H1 (cell line): ENCODE data around the gene RPGRIP1. TPM values are rescaled to one million over a fixed set of nuclear protein-coding genes. Genes with fewer than 3 reads are reported as not detected.
A peak's percentile ranks its signal among the peaks of the same experiment; 100 is the strongest.

Experiments
- CTCF ChIA-PET: fragments of 300-600 bp; sonication (Branson Sonifier 250); formaldehyde crosslinking; loops from one replicate; lab custom pipeline; 2021; ENCODE audit not compliant: partially characterized antibody; lab: Charles Lee
- POLR2A ChIA-PET: fragments of 300-600 bp; sonication (Branson Sonifier 250); formaldehyde crosslinking; loops from one replicate; lab custom pipeline; 2021; ENCODE audit warnings: inconsistent platforms; ENCODE audit not compliant: partially characterized antibody; lab: Charles Lee
- DNase-seq, 2 experiments: peaks; one replicate each; pipeline versions ENCODE4 v3.0.0 to v3.0.0-alpha.2; 2010 to 2022; ENCODE audit warnings: low spot score in 2 of 2, low read depth in 1 of 2, mixed read lengths in 1 of 2
- FAIRE-seq: peaks from 2 replicates; lab custom pipeline; 2011; peaks lifted over from hg19 to GRCh38; lab: Jason Lieb, UNC
- H2AFZ ChIP-seq: 2 replicates; pipeline ENCODE4 v1.8.1; 2012; ENCODE audit warnings: low read length, inconsistent platforms
- H2AK5ac ChIP-seq: 2 replicates; pipeline ENCODE4 v1.6.1; 2013; ENCODE audit warnings: low read depth, low read length
- H2BK120ac ChIP-seq: replicated peaks from 2 replicates; pipeline ENCODE3; 2013; ENCODE audit warnings: low read depth, low read length, inconsistent platforms
- H2BK12ac ChIP-seq: 2 replicates; pipeline ENCODE4 v1.6.1; 2013; ENCODE audit warnings: low read depth, low read length
- H2BK15ac ChIP-seq: 2 replicates; pipeline ENCODE4 v1.6.1; 2013; ENCODE audit warnings: low read length
- H2BK20ac ChIP-seq: 2 replicates; pipeline ENCODE4 v1.6.1; 2013; ENCODE audit warnings: low read length
- H2BK5ac ChIP-seq: 2 replicates; pipeline ENCODE4 v1.6.1; 2013; ENCODE audit warnings: low read depth, low read length
- H3K14ac ChIP-seq: 2 replicates; pipeline ENCODE4 v1.6.1; 2013; ENCODE audit warnings: inconsistent platforms; ENCODE audit not compliant: insufficient read length
- H3K18ac ChIP-seq: 2 replicates; pipeline ENCODE4 v1.6.1; 2013; ENCODE audit warnings: low read length; ENCODE audit errors: extremely low read depth
- H3K23ac ChIP-seq: 2 replicates; pipeline ENCODE4 v1.6.1; 2013; ENCODE audit warnings: inconsistent platforms; ENCODE audit not compliant: insufficient read length
- H3K23me2 ChIP-seq: 2 replicates; pipeline ENCODE4 v1.6.1; 2013; ENCODE audit warnings: low read depth, low read length
- H3K27ac ChIP-seq: 2 replicates; pipeline ENCODE4 v1.6.1; 2011; ENCODE audit warnings: low read depth, low read length, inconsistent platforms
- H3K27me3 ChIP-seq, 4 experiments: replicated peaks in 1 of 4; 1 replicate in 1 of 4; 2 replicates in 3 of 4; pipeline versions ENCODE4 v1.6.1 to v1.8.1; 2011 to 2013; ENCODE audit warnings: low read length in 3 of 4, mild to moderate bottlenecking in 3 of 4, inconsistent platforms in 2 of 4, mixed read lengths in 2 of 4, moderate library complexity in 1 of 4; ENCODE audit not compliant: control insufficient read depth in 3 of 4, insufficient read depth in 3 of 4; ENCODE audit errors: extremely low read depth in 1 of 4
- H3K36me3 ChIP-seq, 4 experiments: 2 replicates each; pipeline versions ENCODE4 v1.6.1 to v1.8.1; 2011 to 2013; ENCODE audit warnings: mild to moderate bottlenecking in 4 of 4, low read length in 3 of 4, moderate library complexity in 2 of 4, control low read depth in 1 of 4, inconsistent platforms in 1 of 4; ENCODE audit not compliant: insufficient read depth in 4 of 4, control insufficient read depth in 2 of 4
- H3K4ac ChIP-seq: replicated peaks from 2 replicates; pipeline ENCODE3; 2013; ENCODE audit warnings: low read length, low read depth, mixed read lengths, inconsistent platforms; ENCODE audit not compliant: insufficient read length
- H3K4me1 ChIP-seq, 4 experiments: replicated peaks in 1 of 4; 1 replicate in 1 of 4; 2 replicates in 3 of 4; pipeline versions ENCODE4 v1.6.1 to v1.8.1; 2011 to 2013; ENCODE audit warnings: low read length in 3 of 4, inconsistent platforms in 2 of 4, mixed read lengths in 1 of 4; ENCODE audit not compliant: insufficient read depth in 4 of 4, control insufficient read depth in 3 of 4
- H3K4me2 ChIP-seq, 2 experiments: 2 replicates each; pipeline versions ENCODE4 v1.6.1 to v1.8.1; 2011 to 2013; ENCODE audit warnings: low read depth in 2 of 2, low read length in 2 of 2, control low read depth in 1 of 2, inconsistent platforms in 1 of 2, mild to moderate bottlenecking in 1 of 2; ENCODE audit not compliant: insufficient read depth in 1 of 2
- H3K4me3 ChIP-seq, 4 experiments: fragments of 200-600, 300-600 bp in 1 of 4; sonication (generic), shearing (Covaris generic), sonication (Bioruptor Twin) in 1 of 4; 2 replicates each; pipeline versions ENCODE4 v1.5.1 to v1.8.1; 2011 to 2016; ENCODE audit warnings: low read length in 4 of 4, low read depth in 3 of 4, control low read depth in 2 of 4, inconsistent platforms in 2 of 4, mild to moderate bottlenecking in 2 of 4, mixed read lengths in 1 of 4, moderate library complexity in 1 of 4; ENCODE audit not compliant: insufficient read depth in 2 of 4; ENCODE audit errors: extremely low read depth in 1 of 4
- H3K56ac ChIP-seq: replicated peaks from 2 replicates; pipeline ENCODE3; 2013; ENCODE audit warnings: low read depth, mild to moderate bottlenecking, mixed read lengths, low read length, inconsistent platforms; ENCODE audit not compliant: insufficient read length
- H3K79me1 ChIP-seq: 2 replicates; pipeline ENCODE4 v1.6.1; 2013; ENCODE audit warnings: low read depth, low read length, control low read depth
- H3K79me2 ChIP-seq, 2 experiments: 2 replicates each; pipeline versions ENCODE4 v1.6.1 to v1.8.1; 2012 to 2013; ENCODE audit warnings: low read length in 2 of 2, mild to moderate bottlenecking in 2 of 2, inconsistent platforms in 1 of 2; ENCODE audit not compliant: insufficient read depth in 2 of 2, control insufficient read depth in 1 of 2
- H3K9ac ChIP-seq, 4 experiments: replicated peaks in 1 of 4; 1 replicate in 1 of 4; 2 replicates in 3 of 4; pipeline versions ENCODE4 v1.6.1 to v1.8.1; 2011 to 2013; ENCODE audit warnings: low read depth in 3 of 4, low read length in 3 of 4, control low read depth in 2 of 4, mild to moderate bottlenecking in 2 of 4, moderate library complexity in 2 of 4, inconsistent platforms in 1 of 4; ENCODE audit errors: extremely low read depth in 1 of 4
- H3K9me3 ChIP-seq, 2 experiments: 2 replicates each; pipeline versions ENCODE4 v1.6.1 to v1.8.1; 2012 to 2013; ENCODE audit warnings: mild to moderate bottlenecking in 2 of 2, moderate library complexity in 2 of 2, control low read depth in 1 of 2, inconsistent platforms in 1 of 2, low read depth in 1 of 2, low read length in 1 of 2, mixed read lengths in 1 of 2; ENCODE audit not compliant: insufficient read depth in 2 of 2
- H4K20me1 ChIP-seq, 2 experiments: replicated peaks in 1 of 2; 2 replicates each; pipeline versions ENCODE3 to v1.8.1; 2011 to 2013; ENCODE audit warnings: inconsistent platforms in 2 of 2, low read length in 2 of 2, mild to moderate bottlenecking in 1 of 2; ENCODE audit not compliant: insufficient read depth in 2 of 2, control insufficient read depth in 1 of 2
- H4K5ac ChIP-seq: 2 replicates; pipeline ENCODE4 v1.6.1; 2013; ENCODE audit warnings: low read length, low read depth, mixed read lengths, inconsistent platforms; ENCODE audit not compliant: insufficient read length
- H4K8ac ChIP-seq: 2 replicates; pipeline ENCODE4 v1.8.0; 2013; ENCODE audit warnings: mild to moderate bottlenecking, moderate library complexity, low read length, inconsistent platforms; ENCODE audit not compliant: insufficient read depth; ENCODE audit errors: extremely low read depth
- H4K91ac ChIP-seq: replicated peaks from 2 replicates; pipeline ENCODE3; 2013; ENCODE audit warnings: low read length, mixed read lengths, inconsistent platforms; ENCODE audit not compliant: insufficient read length
- WGBS, 2 experiments: shearing (Covaris generic) in 1 of 2; methylation state at CpG; one replicate each; pipeline versions ENCODE4 v1.1.6 to v1.1.7; 2013 to 2015; ENCODE audit warnings: low lambda C conversion rate in 2 of 2, mixed read lengths in 2 of 2, inconsistent platforms in 1 of 2, low coverage in 1 of 2, missing lambda C conversion rate in 1 of 2; ENCODE audit not compliant: insufficient replicate concordance in 2 of 2, insufficient coverage in 1 of 2, insufficient read length in 1 of 2; ENCODE audit errors: extremely low coverage in 1 of 2, missing lambda C conversion rate in 1 of 2; 5-methylcytosine and 5-hydroxymethylcytosine counted together
- polyA plus RNA-seq, 7 experiments: library from polyadenylated mRNA; depleted of rRNA in 3 of 7; stranded (reverse) in 5 of 7; unstranded in 2 of 7; fragments of >200 nt in 5 of 7; fragments of 200-250 nt in 2 of 7; gene quantifications; 1 replicate in 5 of 7; 2 replicates in 1 of 7; 4 replicates in 1 of 7; pipeline versions ENCODE4 v1.2.1 to v1.2.3, GENCODE V29; 2011 to 2013; ENCODE audit warnings: missing spikeins in 2 of 7, mixed read lengths in 2 of 7
- total RNA-seq: library from RNA; stranded (reverse); fragmentation: NEBNext Ultra II Directional; extraction: Animal tissue kit (Norgen Biotek cat#: 25700); gene quantifications from 2 replicates; pipeline ENCODE4 v1.2.1, GENCODE V29; 2021

The RPGRIP1 gene
- total and polyA plus RNA-seq, 2 of the 8 experiments (the other 6 are each of a cell fraction or from before 2014, with no cell fraction given): 0.36 to 0.65 TPM

- no peak overlapping the region for H3K23ac ChIP-seq
- H3K14ac ChIP-seq: no peak overlapping the region
- no peak overlapping the region for H2BK15ac ChIP-seq
- H3K18ac ChIP-seq: no peak overlapping the region
- peak overlapping the region; percentile 7 to 49; a peak in 3 of 4 replicates for H3K4me2 ChIP-seq
- no peak overlapping the region for H3K27ac ChIP-seq
- no peaks in the 10 kb centered on the region for H3K27me3 ChIP-seq
- peak overlapping the region in 1 of 4 experiments; percentile 56; a peak in 4 of 7 replicates for H3K9ac ChIP-seq
- H3K4ac ChIP-seq: no peak overlapping the region
- no peaks in the 10 kb centered on the region for H3K79me1 ChIP-seq
- no peak overlapping the region for H2AFZ ChIP-seq
- H3K56ac ChIP-seq: no peak overlapping the region
- CTCF ChIA-PET: no interaction called here
- H3K4me1 ChIP-seq: peaks cover 3 to 10% (median 5%) of the 10 kb centered on the region in 4 experiments; a peak in 5 of 7 replicates
- H4K8ac ChIP-seq: no peak overlapping the region; the same call in 1 of the 2 replicates
- H3K79me2 ChIP-seq: peaks cover 81 to 99% of the 10 kb centered on the region in 2 experiments
- H4K5ac ChIP-seq: no peak overlapping the region
- H2BK20ac ChIP-seq: no peak overlapping the region
- peaks cover 49 to 74% of the 10 kb centered on the region in 2 experiments for H4K20me1 ChIP-seq
- 90% methylated on average over 3 of the region's 3 CpGs; no CpG with 5 or more reads in 1 of the 2 experiments for WGBS, 2 experiments
- H3K9me3 ChIP-seq: no peaks in the 10 kb centered on the region
- peaks cover 27 to 95% (median 67%) of the 10 kb centered on the region in 4 experiments for H3K36me3 ChIP-seq
- no peak overlapping the region for H2BK5ac ChIP-seq
- no peaks in the 10 kb centered on the region; the same call in 1 of the 2 replicates for H3K23me2 ChIP-seq
- DNase-seq (peak in 1 of 2 experiments; percentile 28), FAIRE-seq (no peak)
- H2BK120ac ChIP-seq: no peak overlapping the region
- peak overlapping the region in 1 of 4 experiments; percentile 25; a peak in 1 of 8 replicates for H3K4me3 ChIP-seq
- no peak overlapping the region for H2BK12ac ChIP-seq
- no peak overlapping the region for H4K91ac ChIP-seq
- H2AK5ac ChIP-seq: no peak overlapping the region
- POLR2A ChIA-PET: interaction anchor here (0.8 to 17.3 kb wide), 16 partner anchors 12 to 85 kb away, joined by 3 to 836 read pairs (median 5); partner anchors contain the start of gene RPGRIP1
Measured at GRCh38 chr14:21262410-21262809, 17.5 kb upstream of the RPGRIP1 start.
